SH-SY5Y (cell line): ENCODE results near the gene ATG2A.

Source experiments
- GATA2 ChIP-seq: IDR thresholded peaks from 2 replicates; pipeline ENCODE4 v1.6.1; 2011; ENCODE audit warnings: mild to moderate bottlenecking, low read depth, low read length
- GATA3 ChIP-seq: IDR thresholded peaks from 2 replicates; pipeline ENCODE4 v1.6.1; 2011; ENCODE audit warnings: low read depth, mild to moderate bottlenecking, low read length, moderate library complexity

GRCh38 chr11:64855596-64856304, 61.3 kb downstream of the ATG2A start:
- TF ChIP-seq GATA2 = no peak
- TF ChIP-seq GATA3 = no peak
